HuH-7 (cell line): Measurements from ENCODE around the gene ADAMTS3.
A peak's percentile ranks its signal among the peaks of the same experiment; 100 is the strongest.

Source experiments
- DNase-seq: peaks from one replicate; pipeline ENCODE4 v3.0.0; 2011; ENCODE audit warnings: low spot score

Gene ADAMTS3

GRCh38 chr4:72568959-72569718 lies at the start of gene ADAMTS3:
TSS of gene ADAMTS3 (minus strand) at chr4:72569221. CDS start at chr4:72568762, 459 bp downstream.
- DNase-seq = peak; percentile 65

- no peak for DNase-seq
These were observed 44.9 kb upstream of the ADAMTS3 start for GRCh38 chr4:72613959-72614358.

GRCh38 chr4:72606751-72607150 lies 37.7 kb upstream of the ADAMTS3 start:
- DNase-seq = no peak

GRCh38 chr4:72604324-72604723 lies 35.3 kb upstream of the ADAMTS3 start:
- DNase-seq = no peak

- no peak for DNase-seq
These were observed 33.7 kb upstream of the ADAMTS3 start for GRCh38 chr4:72602396-72603376.

GRCh38 chr4:72591547-72592454 lies 22.8 kb upstream of the ADAMTS3 start:
- no peak for DNase-seq

GRCh38 chr4:72587334-72587733 lies 18.3 kb upstream of the ADAMTS3 start:
- DNase-seq = no peak

GRCh38 chr4:72582853-72583252 lies 13.8 kb upstream of the ADAMTS3 start:
- no peak for DNase-seq

- DNase-seq = no peak
These were observed 8.2 kb upstream of the ADAMTS3 start for GRCh38 chr4:72577211-72577610.

GRCh38 chr4:72571337-72571736 lies 2.3 kb upstream of the ADAMTS3 start:
- no peak for DNase-seq

GRCh38 chr4:72569719-72570235 lies 756 bp upstream of the ADAMTS3 start:
- no peak for DNase-seq

GRCh38 chr4:72567821-72568675 lies 973 bp downstream of the ADAMTS3 start:
- peak; percentile 30 for DNase-seq

GRCh38 chr4:72567036-72567435 lies 2.0 kb downstream of the ADAMTS3 start:
- DNase-seq = no peak

GRCh38 chr4:72566464-72566972 lies 2.5 kb downstream of the ADAMTS3 start:
- no peak for DNase-seq

GRCh38 chr4:72564789-72565188 lies 4.2 kb downstream of the ADAMTS3 start:
- DNase-seq = no peak

GRCh38 chr4:72564184-72564583 lies 4.8 kb downstream of the ADAMTS3 start:
- DNase-seq = no peak

GRCh38 chr4:72558655-72559054 lies 10.4 kb downstream of the ADAMTS3 start:
- DNase-seq = no peak

- no peak for DNase-seq
These were observed 12.0 kb downstream of the ADAMTS3 start for GRCh38 chr4:72557021-72557420.

- DNase-seq = no peak
These were observed 13.6 kb downstream of the ADAMTS3 start for GRCh38 chr4:72555377-72555831.
